H1 (cell line): Measurements from ENCODE around the gene MAGI3. TPM values are rescaled to one million over a fixed set of nuclear protein-coding genes. Genes with fewer than 3 reads are reported as not detected.

Experiments
- CTCF ChIA-PET: fragments of 300-600 bp; sonication (Branson Sonifier 250); formaldehyde crosslinking; loops from one replicate; lab custom pipeline; 2021; ENCODE audit not compliant: partially characterized antibody; lab: Charles Lee
- POLR2A ChIA-PET: fragments of 300-600 bp; sonication (Branson Sonifier 250); formaldehyde crosslinking; loops from one replicate; lab custom pipeline; 2021; ENCODE audit warnings: inconsistent platforms; ENCODE audit not compliant: partially characterized antibody; lab: Charles Lee
- DNase-seq, 2 experiments: peaks; one replicate each; pipeline versions ENCODE4 v3.0.0 to v3.0.0-alpha.2; 2010 to 2022; ENCODE audit warnings: low spot score in 2 of 2, low read depth in 1 of 2, mixed read lengths in 1 of 2
- FAIRE-seq: peaks from 2 replicates; lab custom pipeline; 2011; peaks lifted over from hg19 to GRCh38; lab: Jason Lieb, UNC
- H2AFZ ChIP-seq: 2 replicates; pipeline ENCODE4 v1.8.1; 2012; ENCODE audit warnings: low read length, inconsistent platforms
- H2AK5ac ChIP-seq: 2 replicates; pipeline ENCODE4 v1.6.1; 2013; ENCODE audit warnings: low read depth, low read length
- H2BK120ac ChIP-seq: replicated peaks from 2 replicates; pipeline ENCODE3; 2013; ENCODE audit warnings: low read depth, low read length, inconsistent platforms
- H2BK12ac ChIP-seq: 2 replicates; pipeline ENCODE4 v1.6.1; 2013; ENCODE audit warnings: low read depth, low read length
- H2BK15ac ChIP-seq: 2 replicates; pipeline ENCODE4 v1.6.1; 2013; ENCODE audit warnings: low read length
- H2BK20ac ChIP-seq: 2 replicates; pipeline ENCODE4 v1.6.1; 2013; ENCODE audit warnings: low read length
- H2BK5ac ChIP-seq: 2 replicates; pipeline ENCODE4 v1.6.1; 2013; ENCODE audit warnings: low read depth, low read length
- H3K14ac ChIP-seq: 2 replicates; pipeline ENCODE4 v1.6.1; 2013; ENCODE audit warnings: inconsistent platforms; ENCODE audit not compliant: insufficient read length
- H3K18ac ChIP-seq: 2 replicates; pipeline ENCODE4 v1.6.1; 2013; ENCODE audit warnings: low read length; ENCODE audit errors: extremely low read depth
- H3K23ac ChIP-seq: 2 replicates; pipeline ENCODE4 v1.6.1; 2013; ENCODE audit warnings: inconsistent platforms; ENCODE audit not compliant: insufficient read length
- H3K23me2 ChIP-seq: 2 replicates; pipeline ENCODE4 v1.6.1; 2013; ENCODE audit warnings: low read depth, low read length
- H3K27ac ChIP-seq: 2 replicates; pipeline ENCODE4 v1.6.1; 2011; ENCODE audit warnings: low read depth, low read length, inconsistent platforms
- H3K27me3 ChIP-seq, 4 experiments: replicated peaks in 1 of 4; 1 replicate in 1 of 4; 2 replicates in 3 of 4; pipeline versions ENCODE4 v1.6.1 to v1.8.1; 2011 to 2013; ENCODE audit warnings: low read length in 3 of 4, mild to moderate bottlenecking in 3 of 4, inconsistent platforms in 2 of 4, mixed read lengths in 2 of 4, moderate library complexity in 1 of 4; ENCODE audit not compliant: control insufficient read depth in 3 of 4, insufficient read depth in 3 of 4; ENCODE audit errors: extremely low read depth in 1 of 4
- H3K36me3 ChIP-seq, 4 experiments: 2 replicates each; pipeline versions ENCODE4 v1.6.1 to v1.8.1; 2011 to 2013; ENCODE audit warnings: mild to moderate bottlenecking in 4 of 4, low read length in 3 of 4, moderate library complexity in 2 of 4, control low read depth in 1 of 4, inconsistent platforms in 1 of 4; ENCODE audit not compliant: insufficient read depth in 4 of 4, control insufficient read depth in 2 of 4
- H3K4ac ChIP-seq: replicated peaks from 2 replicates; pipeline ENCODE3; 2013; ENCODE audit warnings: low read length, low read depth, mixed read lengths, inconsistent platforms; ENCODE audit not compliant: insufficient read length
- H3K4me1 ChIP-seq, 4 experiments: replicated peaks in 1 of 4; 1 replicate in 1 of 4; 2 replicates in 3 of 4; pipeline versions ENCODE4 v1.6.1 to v1.8.1; 2011 to 2013; ENCODE audit warnings: low read length in 3 of 4, inconsistent platforms in 2 of 4, mixed read lengths in 1 of 4; ENCODE audit not compliant: insufficient read depth in 4 of 4, control insufficient read depth in 3 of 4
- H3K4me2 ChIP-seq, 2 experiments: 2 replicates each; pipeline versions ENCODE4 v1.6.1 to v1.8.1; 2011 to 2013; ENCODE audit warnings: low read depth in 2 of 2, low read length in 2 of 2, control low read depth in 1 of 2, inconsistent platforms in 1 of 2, mild to moderate bottlenecking in 1 of 2; ENCODE audit not compliant: insufficient read depth in 1 of 2
- H3K4me3 ChIP-seq, 4 experiments: fragments of 200-600, 300-600 bp in 1 of 4; sonication (generic), shearing (Covaris generic), sonication (Bioruptor Twin) in 1 of 4; 2 replicates each; pipeline versions ENCODE4 v1.5.1 to v1.8.1; 2011 to 2016; ENCODE audit warnings: low read length in 4 of 4, low read depth in 3 of 4, control low read depth in 2 of 4, inconsistent platforms in 2 of 4, mild to moderate bottlenecking in 2 of 4, mixed read lengths in 1 of 4, moderate library complexity in 1 of 4; ENCODE audit not compliant: insufficient read depth in 2 of 4; ENCODE audit errors: extremely low read depth in 1 of 4
- H3K56ac ChIP-seq: replicated peaks from 2 replicates; pipeline ENCODE3; 2013; ENCODE audit warnings: low read depth, mild to moderate bottlenecking, mixed read lengths, low read length, inconsistent platforms; ENCODE audit not compliant: insufficient read length
- H3K79me1 ChIP-seq: 2 replicates; pipeline ENCODE4 v1.6.1; 2013; ENCODE audit warnings: low read depth, low read length, control low read depth
- H3K79me2 ChIP-seq, 2 experiments: 2 replicates each; pipeline versions ENCODE4 v1.6.1 to v1.8.1; 2012 to 2013; ENCODE audit warnings: low read length in 2 of 2, mild to moderate bottlenecking in 2 of 2, inconsistent platforms in 1 of 2; ENCODE audit not compliant: insufficient read depth in 2 of 2, control insufficient read depth in 1 of 2
- H3K9ac ChIP-seq, 4 experiments: replicated peaks in 1 of 4; 1 replicate in 1 of 4; 2 replicates in 3 of 4; pipeline versions ENCODE4 v1.6.1 to v1.8.1; 2011 to 2013; ENCODE audit warnings: low read depth in 3 of 4, low read length in 3 of 4, control low read depth in 2 of 4, mild to moderate bottlenecking in 2 of 4, moderate library complexity in 2 of 4, inconsistent platforms in 1 of 4; ENCODE audit errors: extremely low read depth in 1 of 4
- H3K9me3 ChIP-seq, 2 experiments: 2 replicates each; pipeline versions ENCODE4 v1.6.1 to v1.8.1; 2012 to 2013; ENCODE audit warnings: mild to moderate bottlenecking in 2 of 2, moderate library complexity in 2 of 2, control low read depth in 1 of 2, inconsistent platforms in 1 of 2, low read depth in 1 of 2, low read length in 1 of 2, mixed read lengths in 1 of 2; ENCODE audit not compliant: insufficient read depth in 2 of 2
- H4K20me1 ChIP-seq, 2 experiments: replicated peaks in 1 of 2; 2 replicates each; pipeline versions ENCODE3 to v1.8.1; 2011 to 2013; ENCODE audit warnings: inconsistent platforms in 2 of 2, low read length in 2 of 2, mild to moderate bottlenecking in 1 of 2; ENCODE audit not compliant: insufficient read depth in 2 of 2, control insufficient read depth in 1 of 2
- H4K5ac ChIP-seq: 2 replicates; pipeline ENCODE4 v1.6.1; 2013; ENCODE audit warnings: low read length, low read depth, mixed read lengths, inconsistent platforms; ENCODE audit not compliant: insufficient read length
- H4K8ac ChIP-seq: 2 replicates; pipeline ENCODE4 v1.8.0; 2013; ENCODE audit warnings: mild to moderate bottlenecking, moderate library complexity, low read length, inconsistent platforms; ENCODE audit not compliant: insufficient read depth; ENCODE audit errors: extremely low read depth
- H4K91ac ChIP-seq: replicated peaks from 2 replicates; pipeline ENCODE3; 2013; ENCODE audit warnings: low read length, mixed read lengths, inconsistent platforms; ENCODE audit not compliant: insufficient read length
- ATF3 ChIP-seq: IDR thresholded peaks from 2 replicates; pipeline ENCODE4 v1.6.1; 2011; ENCODE audit warnings: low read depth, mild to moderate bottlenecking, low read length; ENCODE audit not compliant: insufficient read depth
- BCL11A ChIP-seq, 2 experiments: IDR thresholded peaks; one replicate each; pipeline ENCODE4 v1.6.1; 2011; ENCODE audit warnings: low read depth in 2 of 2, low read length in 2 of 2, mild to moderate bottlenecking in 2 of 2
- BRCA1 ChIP-seq: IDR thresholded peaks from 2 replicates; pipeline ENCODE4 v1.6.1; 2012; ENCODE audit warnings: low read depth, low read length, improper control_type of control experiment
- CBX5 ChIP-seq: fragments of 300-800, 300-1000 bp; sonication (generic); IDR thresholded peaks from 2 replicates; pipeline ENCODE4 v1.7.1; 2016; ENCODE audit warnings: antibody characterized with exemption, low read length, low read depth
- CTBP2 ChIP-seq: IDR thresholded peaks from 2 replicates; pipeline ENCODE4 v1.7.0; 2011; ENCODE audit warnings: borderline replicate concordance, mild to moderate bottlenecking, moderate library complexity, mixed read lengths, low read length; ENCODE audit not compliant: insufficient read depth, insufficient read length
- EGR1 ChIP-seq: IDR thresholded peaks from 2 replicates; pipeline ENCODE4 v1.6.1; 2011; ENCODE audit warnings: low read depth, low read length, borderline replicate concordance
- EP300 ChIP-seq, 2 experiments: IDR thresholded peaks; 1 replicate in 1 of 2; 2 replicates in 1 of 2; pipeline ENCODE4 v1.6.1; 2011 to 2012; ENCODE audit warnings: low read depth in 2 of 2, low read length in 2 of 2, mild to moderate bottlenecking in 2 of 2, borderline replicate concordance in 1 of 2, inconsistent platforms in 1 of 2, moderate library complexity in 1 of 2
- GABPA ChIP-seq: IDR thresholded peaks from 2 replicates; pipeline ENCODE4 v1.6.1; 2011; ENCODE audit warnings: mild to moderate bottlenecking, low read length, moderate library complexity, borderline replicate concordance; ENCODE audit not compliant: insufficient read depth
- JUND ChIP-seq: IDR thresholded peaks from 2 replicates; pipeline ENCODE4 v1.6.1; 2011; ENCODE audit warnings: mild to moderate bottlenecking, improper control_type of control experiment, low read length
- KDM1A ChIP-seq: fragments of 200-600, 300-600 bp; sonication (generic); IDR thresholded peaks from 2 replicates; pipeline ENCODE4 v1.7.1; 2016; ENCODE audit warnings: mild to moderate bottlenecking, low read length, borderline replicate concordance
- MAFK ChIP-seq: IDR thresholded peaks from 2 replicates; pipeline ENCODE4 v1.6.1; 2012; ENCODE audit warnings: low read depth, mild to moderate bottlenecking, improper control_type of control experiment, low read length
- PHF8 ChIP-seq: fragments of 200-600 bp; sonication (generic); conservative IDR thresholded peaks from 2 replicates; pipeline ENCODE4 v1.7.1; 2012; ENCODE audit warnings: low read depth, mild to moderate bottlenecking, inconsistent platforms, low read length, moderate library complexity
- RAD21 ChIP-seq, 2 experiments: IDR thresholded peaks in 1 of 2; conservative IDR thresholded peaks in 1 of 2; 2 replicates each; pipeline ENCODE4 v1.6.1; 2011; ENCODE audit warnings: low read depth in 2 of 2, low read length in 2 of 2, improper control_type of control experiment in 1 of 2, inconsistent platforms in 1 of 2, mild to moderate bottlenecking in 1 of 2, moderate library complexity in 1 of 2
- SIRT6 ChIP-seq: IDR thresholded peaks from one replicate; pipeline ENCODE4 v1.7.1; 2012; ENCODE audit warnings: low read length, inconsistent platforms
- TAF1 ChIP-seq: IDR thresholded peaks from 2 replicates; pipeline ENCODE4 v1.6.1; 2011; ENCODE audit warnings: mild to moderate bottlenecking, low read depth, low read length
- polyA plus RNA-seq, 7 experiments: library from polyadenylated mRNA; depleted of rRNA in 3 of 7; stranded (reverse) in 5 of 7; unstranded in 2 of 7; fragments of >200 nt in 5 of 7; fragments of 200-250 nt in 2 of 7; gene quantifications; 1 replicate in 5 of 7; 2 replicates in 1 of 7; 4 replicates in 1 of 7; pipeline versions ENCODE4 v1.2.1 to v1.2.3, GENCODE V29; 2011 to 2013; ENCODE audit warnings: missing spikeins in 2 of 7, mixed read lengths in 2 of 7
- total RNA-seq: library from RNA; stranded (reverse); fragmentation: NEBNext Ultra II Directional; extraction: Animal tissue kit (Norgen Biotek cat#: 25700); gene quantifications from 2 replicates; pipeline ENCODE4 v1.2.1, GENCODE V29; 2021

Gene MAGI3
- total and polyA plus RNA-seq, 2 of the 8 experiments (the other 6 are each of a cell fraction or from before 2014, with no cell fraction given), result 2.3 to 7.8 TPM

DNA sequence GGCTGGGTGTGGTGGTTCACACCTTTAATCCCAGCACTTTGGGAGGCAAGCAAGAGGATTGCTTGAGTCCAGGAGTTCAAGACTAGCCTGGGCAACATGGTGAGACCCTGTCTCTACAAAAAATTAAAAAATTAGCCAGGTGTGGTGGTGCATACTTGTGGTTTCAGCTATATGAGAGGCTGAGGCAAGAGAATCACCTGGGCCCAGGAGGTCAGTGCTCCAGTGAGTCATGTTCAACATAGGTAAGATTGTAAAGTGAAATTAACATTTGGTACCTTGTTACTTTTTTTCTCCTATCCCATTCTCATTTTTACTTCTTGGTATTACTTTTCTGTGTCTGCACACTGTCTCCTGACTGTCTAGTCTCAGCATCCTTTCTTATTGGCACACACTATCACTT is 19.0 kb downstream of the MAGI3 start:
- CTCF ChIA-PET, result no interaction called here
- H3K4me3 ChIP-seq, result no peak overlapping the region
- TF ChIP-seq JUND (no peak), BCL11A (IDR thresholded peaks at IDR 0.05; ENCODE audit: low read depth in 2 of 2, low read length in 2 of 2) (no peak), KDM1A (no peak), BRCA1 (no peak), TAF1 (no peak), CBX5 (no peak), SIRT6 (no peak), PHF8 (no peak), RAD21 (IDR thresholded peaks at IDR 0.05 in 1 of 2, conservative IDR thresholded peaks at IDR 0.05 in 1 of 2; ENCODE audit: low read depth in 2 of 2, low read length in 2 of 2) (no peak), GABPA (no peak), EP300 (IDR thresholded peaks at IDR 0.05; ENCODE audit: borderline replicate concordance in 1 of 2, low read depth in 2 of 2, low read length in 2 of 2) (no peak), EGR1 (no peak), ATF3 (no peak), MAFK (no peak), CTBP2 (no peak)

More for the DNA sequence above, 19.0 kb downstream of the MAGI3 start:
- H3K23me2 ChIP-seq, result no peaks in the 10 kb centered on the region
- H3K18ac ChIP-seq, result no peak overlapping the region
- no peaks in the 10 kb centered on the region for H3K36me3 ChIP-seq
- H3K9ac ChIP-seq, result no peak overlapping the region
- H2BK15ac ChIP-seq, result no peak overlapping the region
- H3K4me2 ChIP-seq, result no peak overlapping the region
- H3K4me1 ChIP-seq, result no peaks in the 10 kb centered on the region
- H4K20me1 ChIP-seq, result no peaks in the 10 kb centered on the region
- FAIRE-seq (no peak), DNase-seq (no peak)
- no peak overlapping the region for H4K8ac ChIP-seq
- H2BK120ac ChIP-seq, result no peak overlapping the region
- H3K14ac ChIP-seq, result no peak overlapping the region
- H2AFZ ChIP-seq, result no peak overlapping the region
- H4K5ac ChIP-seq, result no peak overlapping the region
- POLR2A ChIA-PET, result no interaction called here
- no peak overlapping the region for H2BK12ac ChIP-seq
- H2BK20ac ChIP-seq, result no peak overlapping the region
- no peaks in the 10 kb centered on the region; a peak in 1 of 4 replicates for H3K79me2 ChIP-seq
- H3K79me1 ChIP-seq, result no peaks in the 10 kb centered on the region
- H4K91ac ChIP-seq, result no peak overlapping the region
- no peak overlapping the region for H3K56ac ChIP-seq
- H2AK5ac ChIP-seq, result no peak overlapping the region
- no peak overlapping the region for H3K4ac ChIP-seq
- no peak overlapping the region for H2BK5ac ChIP-seq
- no peaks in the 10 kb centered on the region for H3K27me3 ChIP-seq
- no peak overlapping the region for H3K23ac ChIP-seq
- H3K27ac ChIP-seq, result no peak overlapping the region
- no peaks in the 10 kb centered on the region for H3K9me3 ChIP-seq
